HEK293 (cell line): ENCODE data around the gene SMIM1.

Experiments
- CTCF ChIA-PET: fragments of 350-600 bp; formaldehyde crosslinking; extraction: SDS; loops from one replicate; lab custom pipeline; 2021; ENCODE audit warnings: antibody characterized with exemption; lab: Yijun Ruan, JAX
- POLR2A ChIA-PET: fragments of 300-600 bp; formaldehyde crosslinking; extraction: SDS; loops from one replicate; lab custom pipeline; 2020; ENCODE audit warnings: antibody characterized with exemption, inconsistent platforms; lab: Yijun Ruan, JAX
- H3K27ac ChIP-seq: fragments of 200-500 bp; sonication (Bioruptor generic); 2 replicates; pipeline ENCODE4 v1.5.1; 2014; ENCODE audit warnings: low read depth, low read length, control low read depth, inconsistent platforms; ENCODE audit errors: extremely low read depth
- H3K36me3 ChIP-seq, 2 experiments: fragments of 200-500 bp in 1 of 2; sonication (Bioruptor generic) in 1 of 2; 1 replicate in 1 of 2; 2 replicates in 1 of 2; pipeline ENCODE4 v1.5.1; 2014 to 2017; ENCODE audit warnings: inconsistent platforms in 2 of 2, low read length in 2 of 2; ENCODE audit not compliant: control insufficient read depth in 2 of 2, insufficient read depth in 1 of 2
- H3K4me1 ChIP-seq: fragments of 200-500 bp; sonication (Bioruptor generic); 2 replicates; pipeline ENCODE4 v1.5.1; 2014; ENCODE audit warnings: mild to moderate bottlenecking, low read length, inconsistent platforms; ENCODE audit not compliant: control insufficient read depth, insufficient read depth
- H3K4me3 ChIP-seq: 2 replicates; pipeline ENCODE4 v1.5.1; 2011; ENCODE audit warnings: low read depth, mild to moderate bottlenecking, control low read depth, low read length, moderate library complexity
- H3K9me3 ChIP-seq: fragments of 200-500 bp; sonication (Bioruptor generic); 2 replicates; pipeline ENCODE4 v1.5.1; 2014; ENCODE audit warnings: low read depth, low read length, inconsistent platforms; ENCODE audit not compliant: control insufficient read depth, insufficient read depth
- SP2 ChIP-seq: fragments of 450-650 bp; formaldehyde crosslinking; IDR thresholded peaks from 2 replicates; pipeline ENCODE4 v1.5.1; 2016; ENCODE audit warnings: missing biosample characterization, missing genetic modification characterization
- ZBTB17 ChIP-seq: fragments of 450-650 bp; formaldehyde crosslinking; IDR thresholded peaks from 2 replicates; pipeline ENCODE4 v1.5.1; 2016; ENCODE audit warnings: missing biosample characterization, missing genetic modification characterization
- ZNF2 ChIP-seq: fragments of 450-650 bp; formaldehyde crosslinking; IDR thresholded peaks from 2 replicates; pipeline ENCODE4 v1.5.1; 2016; ENCODE audit warnings: missing biosample characterization, missing genetic modification characterization
- ZNF776 ChIP-seq: fragments of 450-650 bp; formaldehyde crosslinking; IDR thresholded peaks from 2 replicates; pipeline ENCODE4 v1.5.0; 2017; ENCODE audit warnings: missing biosample characterization, missing genetic modification characterization, borderline replicate concordance
- TF ChIP-seq, protein P1 (sequence below): fragments of 450-650 bp; formaldehyde crosslinking; IDR thresholded peaks from 2 replicates; pipeline ENCODE4 v1.5.1; 2016; ENCODE audit warnings: missing biosample characterization, missing genetic modification characterization
- TF ChIP-seq, protein P2 (sequence below): fragments of 450-650 bp; formaldehyde crosslinking; IDR thresholded peaks from 2 replicates; pipeline ENCODE4 v1.5.1; 2016; ENCODE audit warnings: missing biosample characterization, missing genetic modification characterization
- TF ChIP-seq, protein P3 (sequence below): fragments of 450-650 bp; formaldehyde crosslinking; IDR thresholded peaks from 2 replicates; pipeline ENCODE4 v1.5.1; 2017; ENCODE audit warnings: missing biosample characterization, missing genetic modification characterization
- TF ChIP-seq, protein P4 (sequence below): fragments of 450-650 bp; formaldehyde crosslinking; IDR thresholded peaks from 2 replicates; pipeline ENCODE4 v1.5.1; 2016; ENCODE audit warnings: missing biosample characterization, missing genetic modification characterization
- TF ChIP-seq, protein P5 (sequence below): fragments of 450-650 bp; formaldehyde crosslinking; IDR thresholded peaks from 2 replicates; pipeline ENCODE4 v1.5.1; 2017; ENCODE audit warnings: missing biosample characterization, missing genetic modification characterization
- TF ChIP-seq, protein P6 (sequence below): fragments of 450-650 bp; formaldehyde crosslinking; IDR thresholded peaks from 2 replicates; pipeline ENCODE4 v1.5.1; 2017; ENCODE audit warnings: missing biosample characterization, missing genetic modification characterization
- TF ChIP-seq, protein P7 (sequence below): fragments of 450-650 bp; formaldehyde crosslinking; IDR thresholded peaks from 2 replicates; pipeline ENCODE4 v1.5.1; 2016; ENCODE audit warnings: missing biosample characterization, missing genetic modification characterization
- TF ChIP-seq, protein P8 (sequence below): fragments of 450-650 bp; formaldehyde crosslinking; conservative IDR thresholded peaks from 2 replicates; pipeline ENCODE4 v1.5.1; 2016; ENCODE audit warnings: low read depth, missing biosample characterization, missing genetic modification characterization

The SMIM1 gene

DNA sequence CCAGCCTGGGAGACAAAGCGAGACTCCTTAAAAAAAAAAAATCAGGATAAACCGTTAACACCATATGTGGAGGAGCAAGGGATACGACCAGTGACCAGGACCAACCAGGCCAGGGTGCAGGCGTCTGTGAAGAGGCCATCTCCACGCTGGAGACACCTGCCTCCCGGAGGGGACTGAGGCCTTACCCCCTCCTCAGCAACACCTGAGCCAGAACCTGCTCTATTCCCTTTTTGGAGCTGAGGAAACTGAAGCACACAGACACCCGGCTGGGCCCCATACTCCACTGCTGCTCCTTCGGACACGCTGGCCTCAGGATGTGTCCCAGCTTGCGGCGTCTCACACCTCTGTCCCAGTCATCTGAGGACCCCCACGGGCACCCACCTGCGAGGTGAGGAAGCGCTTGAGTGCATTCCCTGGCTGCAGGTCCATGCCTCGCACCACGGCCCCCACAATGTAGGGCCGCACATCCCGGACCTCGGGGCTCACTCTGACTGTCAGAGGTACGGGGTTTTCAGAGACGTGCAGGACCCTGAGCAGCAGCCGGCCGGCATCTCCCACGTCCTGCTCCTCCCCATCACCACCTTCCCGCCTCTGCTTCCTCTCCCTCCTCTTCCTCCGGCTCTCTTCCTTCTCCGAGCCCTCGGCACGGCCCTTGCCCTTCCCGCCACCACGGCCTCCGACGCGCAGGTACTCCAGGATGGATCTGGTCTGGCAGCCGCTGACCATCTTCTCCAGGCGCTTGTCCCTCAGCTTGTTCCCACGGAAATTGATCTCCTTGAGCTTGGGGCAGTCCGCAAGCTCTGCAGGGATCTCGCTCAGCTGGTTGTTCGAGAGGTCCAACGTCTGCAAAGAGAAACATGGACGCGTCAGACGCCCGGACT, 14.2 kb downstream of the SMIM1 start:
- Histone ChIP-seq H3K4me1 (no peaks in the 10 kb centered on the region), H3K27ac (no peak overlapping the region), H3K36me3 (peaks cover 29 to 95% of the 10 kb centered on the region in 2 experiments; a peak in 2 of 3 replicates), H3K9me3 (no peaks in the 10 kb centered on the region), H3K4me3 (no peak overlapping the region)
- TF ChIP-seq, protein P1, sequence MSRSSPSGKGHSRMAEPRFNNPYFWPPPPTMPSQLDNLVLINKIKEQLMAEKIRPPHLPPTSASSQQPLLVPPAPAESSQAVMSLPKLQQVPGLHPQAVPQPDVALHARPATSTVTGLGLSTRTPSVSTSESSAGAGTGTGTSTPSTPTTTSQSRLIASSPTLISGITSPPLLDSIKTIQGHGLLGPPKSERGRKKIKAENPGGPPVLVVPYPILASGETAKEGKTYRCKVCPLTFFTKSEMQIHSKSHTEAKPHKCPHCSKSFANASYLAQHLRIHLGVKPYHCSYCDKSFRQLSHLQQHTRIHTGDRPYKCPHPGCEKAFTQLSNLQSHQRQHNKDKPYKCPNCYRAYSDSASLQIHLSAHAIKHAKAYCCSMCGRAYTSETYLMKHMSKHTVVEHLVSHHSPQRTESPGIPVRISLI, result no peak
- TF ChIP-seq, protein P2, sequence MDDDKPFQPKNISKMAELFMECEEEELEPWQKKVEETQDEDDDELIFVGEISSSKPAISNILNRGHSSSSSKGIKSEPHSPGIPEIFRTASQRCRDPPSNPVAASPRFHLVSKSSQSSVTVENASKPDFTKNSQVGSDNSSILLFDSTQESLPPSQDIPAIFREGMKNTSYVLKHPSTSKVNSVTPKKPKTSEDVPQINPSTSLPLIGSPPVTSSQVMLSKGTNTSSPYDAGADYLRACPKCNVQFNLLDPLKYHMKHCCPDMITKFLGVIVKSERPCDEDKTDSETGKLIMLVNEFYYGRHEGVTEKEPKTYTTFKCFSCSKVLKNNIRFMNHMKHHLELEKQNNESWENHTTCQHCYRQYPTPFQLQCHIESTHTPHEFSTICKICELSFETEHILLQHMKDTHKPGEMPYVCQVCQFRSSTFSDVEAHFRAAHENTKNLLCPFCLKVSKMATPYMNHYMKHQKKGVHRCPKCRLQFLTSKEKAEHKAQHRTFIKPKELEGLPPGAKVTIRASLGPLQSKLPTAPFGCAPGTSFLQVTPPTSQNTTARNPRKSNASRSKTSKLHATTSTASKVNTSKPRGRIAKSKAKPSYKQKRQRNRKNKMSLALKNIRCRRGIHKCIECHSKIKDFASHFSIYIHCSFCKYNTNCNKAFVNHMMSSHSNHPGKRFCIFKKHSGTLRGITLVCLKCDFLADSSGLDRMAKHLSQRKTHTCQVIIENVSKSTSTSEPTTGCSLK (tag by site-specific recombination), result no peak
- TF ChIP-seq, protein P3, sequence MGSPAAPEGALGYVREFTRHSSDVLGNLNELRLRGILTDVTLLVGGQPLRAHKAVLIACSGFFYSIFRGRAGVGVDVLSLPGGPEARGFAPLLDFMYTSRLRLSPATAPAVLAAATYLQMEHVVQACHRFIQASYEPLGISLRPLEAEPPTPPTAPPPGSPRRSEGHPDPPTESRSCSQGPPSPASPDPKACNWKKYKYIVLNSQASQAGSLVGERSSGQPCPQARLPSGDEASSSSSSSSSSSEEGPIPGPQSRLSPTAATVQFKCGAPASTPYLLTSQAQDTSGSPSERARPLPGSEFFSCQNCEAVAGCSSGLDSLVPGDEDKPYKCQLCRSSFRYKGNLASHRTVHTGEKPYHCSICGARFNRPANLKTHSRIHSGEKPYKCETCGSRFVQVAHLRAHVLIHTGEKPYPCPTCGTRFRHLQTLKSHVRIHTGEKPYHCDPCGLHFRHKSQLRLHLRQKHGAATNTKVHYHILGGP (tag by site-specific recombination), result no peak
- TF ChIP-seq, protein P4, sequence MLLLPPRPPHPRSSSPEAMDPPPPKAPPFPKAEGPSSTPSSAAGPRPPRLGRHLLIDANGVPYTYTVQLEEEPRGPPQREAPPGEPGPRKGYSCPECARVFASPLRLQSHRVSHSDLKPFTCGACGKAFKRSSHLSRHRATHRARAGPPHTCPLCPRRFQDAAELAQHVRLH (tag by site-specific recombination), result no peak
- TF ChIP-seq ZNF2 (tag by site-specific recombination), result no peak
- no peak for TF ChIP-seq SP2 (tag by site-specific recombination)
- TF ChIP-seq, protein P5, sequence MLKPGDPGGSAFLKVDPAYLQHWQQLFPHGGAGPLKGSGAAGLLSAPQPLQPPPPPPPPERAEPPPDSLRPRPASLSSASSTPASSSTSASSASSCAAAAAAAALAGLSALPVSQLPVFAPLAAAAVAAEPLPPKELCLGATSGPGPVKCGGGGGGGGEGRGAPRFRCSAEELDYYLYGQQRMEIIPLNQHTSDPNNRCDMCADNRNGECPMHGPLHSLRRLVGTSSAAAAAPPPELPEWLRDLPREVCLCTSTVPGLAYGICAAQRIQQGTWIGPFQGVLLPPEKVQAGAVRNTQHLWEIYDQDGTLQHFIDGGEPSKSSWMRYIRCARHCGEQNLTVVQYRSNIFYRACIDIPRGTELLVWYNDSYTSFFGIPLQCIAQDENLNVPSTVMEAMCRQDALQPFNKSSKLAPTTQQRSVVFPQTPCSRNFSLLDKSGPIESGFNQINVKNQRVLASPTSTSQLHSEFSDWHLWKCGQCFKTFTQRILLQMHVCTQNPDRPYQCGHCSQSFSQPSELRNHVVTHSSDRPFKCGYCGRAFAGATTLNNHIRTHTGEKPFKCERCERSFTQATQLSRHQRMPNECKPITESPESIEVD (tag by site-specific recombination), result no peak
- TF ChIP-seq, protein P6, sequence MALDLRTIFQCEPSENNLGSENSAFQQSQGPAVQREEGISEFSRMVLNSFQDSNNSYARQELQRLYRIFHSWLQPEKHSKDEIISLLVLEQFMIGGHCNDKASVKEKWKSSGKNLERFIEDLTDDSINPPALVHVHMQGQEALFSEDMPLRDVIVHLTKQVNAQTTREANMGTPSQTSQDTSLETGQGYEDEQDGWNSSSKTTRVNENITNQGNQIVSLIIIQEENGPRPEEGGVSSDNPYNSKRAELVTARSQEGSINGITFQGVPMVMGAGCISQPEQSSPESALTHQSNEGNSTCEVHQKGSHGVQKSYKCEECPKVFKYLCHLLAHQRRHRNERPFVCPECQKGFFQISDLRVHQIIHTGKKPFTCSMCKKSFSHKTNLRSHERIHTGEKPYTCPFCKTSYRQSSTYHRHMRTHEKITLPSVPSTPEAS (tag by site-specific recombination), result no peak
- no peak for TF ChIP-seq ZBTB17 (tag by site-specific recombination)
- TF ChIP-seq, protein P7, sequence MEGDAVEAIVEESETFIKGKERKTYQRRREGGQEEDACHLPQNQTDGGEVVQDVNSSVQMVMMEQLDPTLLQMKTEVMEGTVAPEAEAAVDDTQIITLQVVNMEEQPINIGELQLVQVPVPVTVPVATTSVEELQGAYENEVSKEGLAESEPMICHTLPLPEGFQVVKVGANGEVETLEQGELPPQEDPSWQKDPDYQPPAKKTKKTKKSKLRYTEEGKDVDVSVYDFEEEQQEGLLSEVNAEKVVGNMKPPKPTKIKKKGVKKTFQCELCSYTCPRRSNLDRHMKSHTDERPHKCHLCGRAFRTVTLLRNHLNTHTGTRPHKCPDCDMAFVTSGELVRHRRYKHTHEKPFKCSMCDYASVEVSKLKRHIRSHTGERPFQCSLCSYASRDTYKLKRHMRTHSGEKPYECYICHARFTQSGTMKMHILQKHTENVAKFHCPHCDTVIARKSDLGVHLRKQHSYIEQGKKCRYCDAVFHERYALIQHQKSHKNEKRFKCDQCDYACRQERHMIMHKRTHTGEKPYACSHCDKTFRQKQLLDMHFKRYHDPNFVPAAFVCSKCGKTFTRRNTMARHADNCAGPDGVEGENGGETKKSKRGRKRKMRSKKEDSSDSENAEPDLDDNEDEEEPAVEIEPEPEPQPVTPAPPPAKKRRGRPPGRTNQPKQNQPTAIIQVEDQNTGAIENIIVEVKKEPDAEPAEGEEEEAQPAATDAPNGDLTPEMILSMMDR (tag by site-specific recombination), result no peak
- TF ChIP-seq ZNF776 (tag by site-specific recombination), result no peak
- TF ChIP-seq, protein P8, sequence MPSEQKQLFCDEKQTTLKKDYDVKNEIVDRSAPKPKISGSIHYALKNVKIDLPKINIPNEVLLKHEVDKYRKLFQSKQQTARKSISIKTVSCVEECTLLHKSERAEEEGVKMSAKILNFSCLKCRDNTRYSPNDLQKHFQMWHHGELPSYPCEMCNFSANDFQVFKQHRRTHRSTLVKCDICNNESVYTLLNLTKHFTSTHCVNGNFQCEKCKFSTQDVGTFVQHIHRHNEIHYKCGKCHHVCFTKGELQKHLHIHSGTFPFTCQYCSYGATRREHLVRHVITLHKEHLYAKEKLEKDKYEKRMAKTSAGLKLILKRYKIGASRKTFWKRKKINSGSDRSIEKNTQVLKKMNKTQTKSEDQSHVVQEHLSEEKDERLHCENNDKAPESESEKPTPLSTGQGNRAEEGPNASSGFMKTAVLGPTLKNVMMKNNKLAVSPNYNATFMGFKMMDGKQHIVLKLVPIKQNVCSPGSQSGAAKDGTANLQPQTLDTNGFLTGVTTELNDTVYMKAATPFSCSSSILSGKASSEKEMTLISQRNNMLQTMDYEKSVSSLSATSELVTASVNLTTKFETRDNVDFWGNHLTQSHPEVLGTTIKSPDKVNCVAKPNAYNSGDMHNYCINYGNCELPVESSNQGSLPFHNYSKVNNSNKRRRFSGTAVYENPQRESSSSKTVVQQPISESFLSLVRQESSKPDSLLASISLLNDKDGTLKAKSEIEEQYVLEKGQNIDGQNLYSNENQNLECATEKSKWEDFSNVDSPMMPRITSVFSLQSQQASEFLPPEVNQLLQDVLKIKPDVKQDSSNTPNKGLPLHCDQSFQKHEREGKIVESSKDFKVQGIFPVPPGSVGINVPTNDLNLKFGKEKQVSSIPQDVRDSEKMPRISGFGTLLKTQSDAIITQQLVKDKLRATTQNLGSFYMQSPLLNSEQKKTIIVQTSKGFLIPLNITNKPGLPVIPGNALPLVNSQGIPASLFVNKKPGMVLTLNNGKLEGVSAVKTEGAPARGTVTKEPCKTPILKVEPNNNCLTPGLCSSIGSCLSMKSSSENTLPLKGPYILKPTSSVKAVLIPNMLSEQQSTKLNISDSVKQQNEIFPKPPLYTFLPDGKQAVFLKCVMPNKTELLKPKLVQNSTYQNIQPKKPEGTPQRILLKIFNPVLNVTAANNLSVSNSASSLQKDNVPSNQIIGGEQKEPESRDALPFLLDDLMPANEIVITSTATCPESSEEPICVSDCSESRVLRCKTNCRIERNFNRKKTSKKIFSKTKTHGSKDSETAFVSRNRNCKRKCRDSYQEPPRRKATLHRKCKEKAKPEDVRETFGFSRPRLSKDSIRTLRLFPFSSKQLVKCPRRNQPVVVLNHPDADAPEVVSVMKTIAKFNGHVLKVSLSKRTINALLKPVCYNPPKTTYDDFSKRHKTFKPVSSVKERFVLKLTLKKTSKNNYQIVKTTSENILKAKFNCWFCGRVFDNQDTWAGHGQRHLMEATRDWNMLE (tag by site-specific recombination), result no peak
- POLR2A ChIA-PET, result interaction anchor here (0.6 to 1.7 kb wide), 3 partner anchors 10 to 73 kb away, joined by 3 to 5 read pairs (median 3); partner anchors contain the start of gene LRRC47
- CTCF ChIA-PET, result interaction anchor here (1.2 kb wide), 1 partner anchor 334 kb away, joined by 3 read pairs; no protein-coding TSS in a partner anchor
